UCSD-AML1 (cell line): ENCODE results near the gene HSPA12B.

Experiments
- DNase-seq: peaks from one replicate; lab custom pipeline; 2025; ENCODE audit not compliant: unreplicated experiment; lab: John Stamatoyannopoulos, UW

The HSPA12B gene

GRCh38 chr20:3763671-3764601 is 31.5 kb downstream of the HSPA12B start:
- DNase-seq, result no peak

- no peak for DNase-seq
Observed at GRCh38 chr20:3764659-3765058, 32.2 kb downstream of the HSPA12B start.

GRCh38 chr20:3765171-3765882 is 32.8 kb downstream of the HSPA12B start:
- DNase-seq, result no peak

DNA sequence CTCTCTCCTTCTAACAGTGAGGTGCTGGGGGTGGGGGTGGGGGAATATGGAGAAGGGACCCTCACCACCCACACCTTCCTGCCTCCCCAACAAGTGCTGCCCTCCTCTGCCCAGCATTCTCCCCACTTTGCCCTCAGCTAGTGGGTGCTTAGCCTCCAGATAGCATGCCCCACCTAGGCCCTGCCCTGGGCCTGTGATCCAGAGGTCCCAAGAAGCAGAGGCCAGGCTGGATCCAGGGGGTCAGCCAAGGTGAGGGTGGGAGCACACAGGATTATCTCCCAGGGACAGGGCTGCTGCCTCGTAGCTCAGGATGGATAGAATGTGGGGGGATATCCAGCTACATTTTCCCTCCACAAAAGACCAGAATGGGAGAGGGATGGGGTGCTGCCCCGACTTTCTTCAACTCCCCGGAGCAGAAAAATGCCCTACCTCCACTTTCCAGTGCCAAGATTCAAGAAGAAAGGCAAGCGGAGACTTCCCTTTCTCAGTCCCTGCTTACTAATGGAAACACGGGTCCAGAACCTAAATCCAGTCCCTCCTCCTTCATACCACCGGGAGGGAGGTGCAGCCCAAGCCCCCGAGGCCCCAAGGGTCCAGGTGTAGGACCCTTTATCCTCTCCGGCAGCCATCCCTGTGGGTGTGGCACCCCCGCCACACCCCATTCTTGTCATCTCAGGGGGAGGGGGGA is 34.1 kb downstream of the HSPA12B start:
- no peak for DNase-seq

GRCh38 chr20:3767110-3767426 is 34.6 kb downstream of the HSPA12B start:
- no peak for DNase-seq

- DNase-seq, result peak; percentile 99
Observed at GRCh38 chr20:3767427-3768341, 35.2 kb downstream of the HSPA12B start, which contains the start of gene ADISSP. Gene ADISSP, minus strand, starts transcription at chr20:3767753. Its CDS starts 7,653 bp downstream, at chr20:3760100.

GRCh38 chr20:3768342-3769130 is 36.1 kb downstream of the HSPA12B start:
- DNase-seq, result peak; percentile 80

- DNase-seq, result no peak
Observed at GRCh38 chr20:3771552-3772058, 39.1 kb downstream of the HSPA12B start.

DNA sequence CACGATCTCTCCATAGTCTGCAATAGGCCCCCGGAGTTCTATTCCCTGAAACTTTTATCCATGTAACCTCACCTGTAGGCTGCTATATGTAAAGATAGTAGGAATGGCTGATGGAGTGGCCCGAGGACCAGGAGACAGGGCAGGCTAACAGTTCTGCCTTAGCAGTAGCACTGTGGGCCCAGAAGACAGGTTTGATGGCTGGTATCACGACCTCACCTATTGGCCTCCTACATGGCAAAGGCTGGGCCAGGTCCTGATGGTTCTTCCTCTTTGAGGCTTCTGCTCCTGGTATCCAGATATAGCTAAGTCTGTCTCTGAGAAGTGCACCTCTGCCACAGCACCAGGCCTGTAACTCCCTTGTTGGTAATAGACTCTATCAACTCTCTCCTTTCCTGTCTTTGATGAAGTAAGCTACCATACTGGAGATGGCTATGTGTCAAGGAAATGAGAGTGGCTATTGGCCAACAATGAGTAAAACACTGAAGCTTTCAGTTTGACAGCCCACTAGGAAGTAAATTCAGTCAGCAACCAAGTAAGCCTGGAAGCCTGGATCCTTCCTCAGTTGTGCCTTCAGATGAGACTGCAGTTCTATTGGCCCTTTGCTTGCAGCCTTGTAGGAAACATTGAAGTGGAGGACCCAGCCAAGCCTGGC is 43.1 kb downstream of the HSPA12B start:
- no peak for DNase-seq

DNA sequence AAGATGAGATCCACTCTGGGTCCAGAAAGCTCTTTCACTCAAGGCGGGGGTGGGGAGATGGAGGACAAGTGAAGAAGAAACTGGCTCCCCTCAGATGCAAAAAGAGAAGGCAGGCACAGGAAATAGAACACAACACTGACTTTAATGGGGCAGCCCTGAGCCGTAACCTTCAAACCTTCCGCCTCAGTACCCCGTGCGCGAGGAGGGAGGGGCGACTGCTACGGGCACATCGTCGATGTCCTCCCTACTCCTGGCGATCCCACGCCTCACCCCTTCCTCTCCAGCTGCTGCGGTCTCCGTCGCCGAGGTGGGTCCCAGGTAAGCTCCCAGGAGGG is 44.9 kb downstream of the HSPA12B start:
- DNase-seq, result no peak

DNA sequence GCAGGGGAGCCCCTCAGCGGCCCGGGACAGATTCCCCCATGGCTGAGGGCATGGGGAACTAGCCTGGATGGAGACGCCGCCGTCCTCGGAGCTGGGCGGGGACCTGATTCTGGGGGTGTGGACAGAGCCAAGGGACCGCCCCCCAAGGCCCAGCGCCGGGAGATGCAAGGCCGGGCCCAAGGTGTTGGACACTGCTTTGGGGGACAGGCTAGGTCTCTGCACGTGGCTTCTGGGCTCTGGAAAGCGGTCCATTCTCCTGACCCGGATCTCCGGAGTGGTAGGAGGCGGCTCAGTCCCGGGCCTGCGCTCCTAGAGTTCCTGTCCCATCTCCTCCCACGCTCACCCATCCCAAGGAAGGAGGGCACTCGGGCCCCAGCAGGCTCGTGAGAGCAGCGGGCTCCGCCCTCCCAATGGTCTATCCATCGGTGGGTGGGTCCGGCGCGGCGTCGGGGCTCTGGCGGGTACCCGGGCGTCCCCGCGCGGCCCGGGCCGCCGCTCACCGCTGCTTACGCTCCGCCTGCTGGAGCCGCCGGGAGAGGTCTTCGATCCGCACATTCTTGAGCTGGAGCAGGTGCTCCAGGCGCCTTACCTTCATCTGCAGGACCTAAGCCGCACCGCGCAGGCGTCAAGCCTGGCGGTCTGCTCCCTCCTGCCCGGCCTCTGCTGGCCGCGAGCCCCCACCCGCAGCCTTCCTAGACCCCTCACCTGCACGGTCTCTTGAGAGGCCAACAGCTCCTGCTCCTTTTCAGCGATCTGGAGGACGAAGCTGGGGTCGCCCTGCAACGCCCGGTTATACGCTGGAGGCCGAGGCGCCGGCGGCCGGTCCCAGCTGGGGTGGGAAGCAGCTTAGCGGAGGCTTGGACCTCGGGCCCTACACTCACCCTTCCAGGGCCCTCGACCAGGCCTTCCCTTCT is 45.5 kb downstream of the HSPA12B start:
- no peak for DNase-seq

DNA sequence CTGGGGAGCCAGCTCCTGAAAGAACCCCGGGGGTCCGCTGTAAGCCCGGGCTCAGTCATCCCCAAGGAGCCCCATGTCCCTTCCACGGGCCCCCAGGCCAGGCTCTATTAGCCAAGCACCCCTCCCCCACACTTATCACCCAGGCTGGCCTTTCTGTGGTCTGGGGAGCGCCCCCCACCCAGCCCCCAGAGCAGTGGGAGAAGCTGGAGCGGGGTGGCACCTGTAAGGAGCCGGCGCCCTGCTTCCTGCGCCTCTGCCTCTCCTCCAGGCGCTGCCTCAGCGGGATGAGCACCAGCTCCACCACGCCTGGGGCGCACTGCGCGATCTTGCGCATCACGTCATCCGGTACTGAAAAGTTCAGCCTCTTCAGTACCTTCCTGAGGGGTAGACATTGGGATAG is 46.5 kb downstream of the HSPA12B start:
- DNase-seq, result no peak

DNA sequence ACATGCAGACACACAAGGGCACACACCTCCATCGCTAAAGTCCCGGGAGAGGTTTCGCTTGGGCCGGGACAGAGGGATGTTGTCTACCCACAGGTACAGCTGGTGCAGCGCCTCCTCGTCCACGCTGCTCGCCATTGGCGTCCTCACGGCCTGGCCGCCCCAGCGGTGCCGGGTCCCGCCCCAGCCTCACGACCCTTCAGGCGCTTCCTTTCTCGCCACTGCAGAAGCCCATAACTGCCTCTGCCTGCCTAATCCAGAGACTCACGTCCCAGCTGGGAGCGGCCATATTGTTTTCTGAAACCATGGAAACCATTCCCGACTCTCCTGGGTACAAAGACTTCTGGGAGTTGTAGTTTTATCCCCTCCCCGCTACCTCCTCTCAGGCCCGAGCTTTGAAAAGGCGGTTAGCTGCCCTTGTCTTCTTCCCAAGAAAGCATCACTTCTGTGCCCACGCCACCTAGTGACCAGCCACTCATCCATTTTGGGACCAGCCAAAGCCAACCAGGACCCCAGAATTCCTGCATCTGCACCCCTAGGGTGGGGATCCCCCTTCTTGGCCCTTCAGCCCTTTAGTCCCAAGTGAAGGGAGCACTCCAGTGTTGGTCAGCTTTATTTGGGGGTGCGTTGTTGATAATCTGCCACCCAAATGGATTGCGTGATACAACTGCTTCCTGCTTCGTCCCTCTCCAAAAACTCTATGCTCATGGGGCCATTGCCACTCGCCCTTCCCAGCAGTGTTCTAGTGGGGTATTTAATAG is 48.8 kb downstream of the HSPA12B start, which contains the start of gene SPEF1:
Gene SPEF1 (minus strand): TSS at position 296 of the 758 bp plus-strand sequence. CDS start 161 bp downstream, at position 135.
- peak; percentile 75 for DNase-seq

DNA sequence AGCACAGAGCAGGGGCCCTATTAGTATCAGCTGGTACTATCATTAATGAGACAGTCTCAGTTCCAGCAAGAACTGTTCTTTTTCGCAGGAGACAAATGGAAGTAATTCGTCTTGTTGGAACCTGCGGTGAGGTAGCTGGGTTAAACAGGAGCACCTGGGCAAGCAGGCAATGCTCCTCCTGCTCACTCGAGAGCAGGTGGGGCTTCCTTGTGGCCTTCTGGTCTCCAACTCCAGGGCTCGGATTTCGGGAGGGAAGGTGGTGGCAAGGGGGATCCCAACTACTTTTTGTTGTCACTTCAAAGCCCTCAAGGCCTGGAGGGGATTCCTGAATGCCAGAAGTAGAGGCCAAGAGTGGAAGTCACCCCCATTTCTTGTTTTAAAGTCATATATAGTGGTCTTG is 50.1 kb downstream of the HSPA12B start:
- no peak for DNase-seq

DNA sequence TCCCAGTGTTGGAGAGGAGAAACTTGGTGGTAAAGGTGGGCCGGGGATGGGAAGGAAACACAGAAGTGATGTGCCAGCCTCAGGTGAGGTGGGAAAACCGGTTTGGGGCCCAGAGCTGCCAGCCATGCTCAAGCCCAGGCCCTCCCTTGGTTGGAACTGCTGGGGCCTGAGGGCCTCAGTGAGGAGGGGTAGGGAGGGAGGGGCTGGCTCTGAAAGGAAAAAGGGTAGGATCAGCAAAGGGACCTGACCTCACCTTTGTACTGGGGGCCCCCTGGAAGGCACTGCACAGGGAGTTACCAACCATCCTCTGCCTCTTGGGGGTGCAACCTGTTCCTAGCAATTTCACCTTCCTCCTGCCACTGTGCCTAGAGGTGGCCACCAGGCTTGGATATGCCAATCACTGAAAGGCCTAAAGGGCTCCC is 50.6 kb downstream of the HSPA12B start:
- DNase-seq, result no peak

DNA sequence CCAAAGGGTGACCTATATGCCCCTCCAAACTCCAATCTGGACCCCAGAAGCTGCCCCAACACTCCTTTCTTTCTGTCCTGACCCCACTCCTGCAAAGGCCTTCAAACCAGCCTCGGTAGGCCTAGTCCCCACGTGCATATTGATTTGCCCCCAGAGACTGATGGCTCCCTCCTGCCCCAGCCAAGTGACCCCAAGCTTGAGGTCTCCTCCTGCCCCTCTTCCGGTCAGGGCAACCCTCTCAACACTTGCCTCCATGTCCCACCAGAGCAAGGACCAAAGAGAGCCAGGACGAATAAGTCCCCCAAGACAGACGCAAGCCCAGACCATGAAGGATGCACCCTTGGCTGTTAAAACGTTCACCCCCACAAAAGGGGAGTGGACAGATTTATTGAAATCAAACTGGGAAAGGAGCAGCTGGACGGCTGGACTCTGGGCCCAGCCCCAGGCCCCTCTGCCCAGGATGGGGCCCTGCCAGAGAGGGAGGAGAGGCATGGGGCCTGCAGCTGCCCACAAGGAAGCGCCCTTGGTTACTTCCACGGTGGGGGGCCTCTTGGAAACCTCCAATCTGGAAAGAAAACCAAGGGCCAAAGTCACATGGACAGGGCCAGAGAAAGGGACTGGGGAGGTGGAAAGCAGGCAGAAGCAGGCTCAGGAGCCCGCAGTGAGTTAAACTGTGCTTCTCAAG is 51.2 kb downstream of the HSPA12B start:
- DNase-seq, result no peak
